ENCODE results near the gene FBXO5.

- TF ChIP-seq CSDC2 (CRISPR knock-in tag; IDR thresholded peaks at IDR 0.05) = no peak
- TF ChIP-seq, protein P1, sequence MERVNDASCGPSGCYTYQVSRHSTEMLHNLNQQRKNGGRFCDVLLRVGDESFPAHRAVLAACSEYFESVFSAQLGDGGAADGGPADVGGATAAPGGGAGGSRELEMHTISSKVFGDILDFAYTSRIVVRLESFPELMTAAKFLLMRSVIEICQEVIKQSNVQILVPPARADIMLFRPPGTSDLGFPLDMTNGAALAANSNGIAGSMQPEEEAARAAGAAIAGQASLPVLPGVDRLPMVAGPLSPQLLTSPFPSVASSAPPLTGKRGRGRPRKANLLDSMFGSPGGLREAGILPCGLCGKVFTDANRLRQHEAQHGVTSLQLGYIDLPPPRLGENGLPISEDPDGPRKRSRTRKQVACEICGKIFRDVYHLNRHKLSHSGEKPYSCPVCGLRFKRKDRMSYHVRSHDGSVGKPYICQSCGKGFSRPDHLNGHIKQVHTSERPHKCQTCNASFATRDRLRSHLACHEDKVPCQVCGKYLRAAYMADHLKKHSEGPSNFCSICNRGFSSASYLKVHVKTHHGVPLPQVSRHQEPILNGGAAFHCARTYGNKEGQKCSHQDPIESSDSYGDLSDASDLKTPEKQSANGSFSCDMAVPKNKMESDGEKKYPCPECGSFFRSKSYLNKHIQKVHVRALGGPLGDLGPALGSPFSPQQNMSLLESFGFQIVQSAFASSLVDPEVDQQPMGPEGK (CRISPR knock-in tag; IDR thresholded peaks at IDR 0.05; ENCODE audit: borderline replicate concordance) = 0 out of 2 replicates have a peak, but pooled peaks have one; percentile 44
- TF ChIP-seq ARNTL (CRISPR knock-in tag; IDR thresholded peaks at IDR 0.05; ENCODE audit: borderline replicate concordance, low read depth) = no peak
- no peak for TF ChIP-seq ZFP3 (CRISPR knock-in tag; IDR thresholded peaks at IDR 0.05)
- no peak; the same call in 1 of the 2 replicates for TF ChIP-seq CREB5 (CRISPR knock-in tag; IDR thresholded peaks at IDR 0.05; ENCODE audit: low read depth)
- 0 out of 2 replicates have a peak, but pooled peaks have one; percentile 41 for TF ChIP-seq TOX (CRISPR knock-in tag; IDR thresholded peaks at IDR 0.05; ENCODE audit: borderline replicate concordance)
Observed at GRCh38 chr6:153002613-153003365, 19.9 kb upstream of the FBXO5 start, which contains the start of gene MTRF1L.
